ENCODE results near the gene IFNA2.
"Not testable (repeated sequence)": the region's sequence is repeated elsewhere in the genome, so short reads cannot be mapped to it uniquely, and the experiment has no call there.

Gene IFNA2

GRCh38 chr9:21381448-21382339 is 3.5 kb downstream of the IFNA2 start:
- peak; percentile 90 for DNase-seq

- not testable (repeated sequence) for DNase-seq
Measured at GRCh38 chr9:21371467-21371866, 13.7 kb downstream of the IFNA2 start.

DNA sequence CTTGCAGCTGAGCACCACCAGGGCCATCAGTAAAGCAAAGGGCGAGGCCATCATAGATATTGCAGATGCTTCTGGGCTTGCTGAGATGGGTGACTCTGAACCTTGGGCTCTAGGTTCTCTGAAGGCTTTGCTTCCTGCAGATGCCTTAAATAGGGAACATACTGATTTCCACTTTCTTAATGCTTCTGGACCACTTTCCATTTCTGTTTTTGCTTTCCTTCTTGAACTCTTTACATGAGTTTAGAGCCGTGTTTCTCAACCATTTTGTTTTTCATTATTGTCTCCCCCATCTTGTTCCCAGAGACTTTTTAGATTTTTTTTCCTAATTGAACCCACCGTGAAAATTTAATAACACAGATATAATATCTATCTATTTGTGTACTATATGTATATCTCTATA is 17.2 kb downstream of the IFNA2 start, which contains the start of gene IFNA13:
Gene IFNA13 (minus strand): TSS at position 101 of the 400 bp plus-strand sequence. CDS start 47 bp downstream, at position 54.
- peak; percentile 30 for DNase-seq

GRCh38 chr9:21367169-21367568 is 18.0 kb downstream of the IFNA2 start:
- not testable (repeated sequence) for DNase-seq

DNA sequence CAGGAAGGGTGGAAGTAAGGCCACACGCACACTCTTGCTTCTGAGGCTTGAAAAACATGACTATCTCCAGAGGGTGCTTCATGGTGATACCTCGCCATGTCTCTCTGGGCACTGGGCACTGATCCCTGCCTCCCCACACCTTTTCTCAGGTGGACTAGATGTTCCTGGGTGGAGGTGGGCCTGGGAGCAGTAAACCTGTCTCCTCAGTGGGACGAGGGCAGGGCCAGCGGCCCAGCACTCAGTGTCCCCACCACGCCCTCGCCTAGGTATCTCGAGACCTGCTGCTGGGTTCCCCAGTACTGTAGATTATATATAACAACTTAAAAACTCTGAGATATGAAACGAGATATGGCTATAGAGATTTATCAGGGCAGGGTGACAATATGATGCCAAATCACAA is 22.9 kb downstream of the IFNA2 start:
- no peak for DNase-seq

GRCh38 chr9:21357479-21358460 is 27.4 kb downstream of the IFNA2 start:
- peak; percentile 74 for DNase-seq

- no peak for DNase-seq
Measured at GRCh38 chr9:21350787-21351186, 34.4 kb downstream of the IFNA2 start, which contains the start of gene IFNA6. IFNA6 (minus strand) TSS chr9:21350887; CDS start chr9:21350887, 0 bp downstream.

GRCh38 chr9:21348430-21348970 is 36.7 kb downstream of the IFNA2 start:
- no peak for DNase-seq

- DNase-seq = no peak
Measured at GRCh38 chr9:21340735-21341134, 44.5 kb downstream of the IFNA2 start.

GRCh38 chr9:21336457-21336856 is 48.7 kb downstream of the IFNA2 start:
- no peak for DNase-seq

DNA sequence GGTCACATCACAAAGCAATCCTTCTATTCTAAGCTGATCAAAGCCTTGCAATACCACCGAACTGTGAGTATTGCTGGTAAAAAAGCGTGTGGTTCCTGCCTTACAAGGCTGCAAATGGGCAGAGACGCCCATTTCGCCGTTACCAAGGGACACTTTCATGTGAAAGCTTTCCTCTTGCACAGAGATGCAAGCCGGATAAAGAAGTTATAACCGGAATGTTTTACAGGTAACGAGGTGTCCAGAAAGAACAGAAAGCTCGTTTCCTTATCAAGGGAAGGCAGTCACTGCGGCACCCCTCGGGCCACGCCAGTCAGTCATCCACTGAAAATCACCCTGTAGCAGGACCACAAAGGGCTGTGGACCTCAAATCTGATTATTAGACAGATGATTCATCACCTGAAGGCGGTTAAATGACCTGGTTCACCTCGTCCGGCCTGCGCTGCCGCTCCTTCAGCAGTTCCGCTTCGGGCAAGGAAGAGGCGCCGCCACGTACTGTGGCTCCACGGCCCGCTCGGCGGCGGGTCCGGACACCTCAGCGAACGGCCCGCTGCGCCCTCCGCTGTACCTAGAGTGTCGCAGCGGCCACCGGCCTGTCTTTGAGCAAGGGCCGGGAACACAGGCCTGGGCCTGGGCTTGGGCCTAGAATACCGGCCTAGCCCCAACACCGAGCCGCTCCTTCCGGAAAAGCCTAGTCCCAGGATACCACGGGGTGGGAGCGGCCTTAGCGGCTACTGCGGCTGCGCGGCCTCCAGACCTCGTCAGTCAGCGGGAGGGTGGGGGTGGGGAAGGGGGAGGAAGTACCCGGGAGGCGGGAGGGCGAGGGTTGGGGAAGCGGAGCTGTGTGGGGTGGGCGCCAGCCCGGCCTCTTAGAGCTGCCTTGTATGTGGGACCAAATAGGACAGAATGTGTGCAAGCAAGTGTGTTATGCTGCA is 50.2 kb downstream of the IFNA2 start, which contains the start of gene KLHL9:
Gene KLHL9 (minus strand): TSS at position 704 of the 932 bp plus-strand sequence. CDS start 545 bp downstream, at position 159.
- DNase-seq = peak; percentile 94

Data from suppressor macrophage treated with lipopolysaccharide for 4 hours (primary cell).